VCaP (cell line): ENCODE results near the gene SORCS1.

Source experiments
- H3K27ac ChIP-seq: fragments of 450-650 bp; 2 replicates; pipeline ENCODE4 v1.5.1; 2017
- CTCF ChIP-seq: fragments of 450-650 bp; conservative IDR thresholded peaks from 2 replicates; pipeline ENCODE4 v1.5.1; 2017; ENCODE audit warnings: mild to moderate bottlenecking, moderate library complexity

Gene SORCS1

GRCh38 chr10:106987362-106987761 lies 177.1 kb downstream of the SORCS1 start:
- no peak overlapping the region for H3K27ac ChIP-seq
- no peak for TF ChIP-seq CTCF

- no peak overlapping the region for H3K27ac ChIP-seq
- no peak for TF ChIP-seq CTCF
Observed at GRCh38 chr10:106982268-106982667, 182.2 kb downstream of the SORCS1 start.

GRCh38 chr10:106981452-106982075 lies 182.9 kb downstream of the SORCS1 start:
- no peak for TF ChIP-seq CTCF
- H3K27ac ChIP-seq: no peak overlapping the region

GRCh38 chr10:106980495-106981451 lies 183.7 kb downstream of the SORCS1 start:
- no peak overlapping the region for H3K27ac ChIP-seq
- no peak for TF ChIP-seq CTCF

GRCh38 chr10:106978756-106979155 lies 185.8 kb downstream of the SORCS1 start:
- H3K27ac ChIP-seq: no peak overlapping the region
- TF ChIP-seq CTCF: no peak

GRCh38 chr10:106973716-106974115 lies 190.8 kb downstream of the SORCS1 start:
- H3K27ac ChIP-seq: no peak overlapping the region
- TF ChIP-seq CTCF: no peak

- no peak for TF ChIP-seq CTCF
- H3K27ac ChIP-seq: no peak overlapping the region
Observed at GRCh38 chr10:106973288-106973687, 191.2 kb downstream of the SORCS1 start.
